Measurements from ENCODE around the gene TSSK6.

Gene TSSK6
- total RNA-seq, result 2.0 to 4.2 reads per million in 2 experiments

GRCh38 chr19:19514881-19515641 is at the start of gene TSSK6:
TSSK6 (minus strand) TSS chr19:19515548; CDS start chr19:19515427, 121 bp downstream.
- DNase-seq (ENCODE audit: low read depth), result no peak

- no peak for DNase-seq (ENCODE audit: low read depth)
Observed at GRCh38 chr19:19563348-19563848, 48.0 kb upstream of the TSSK6 start.

GRCh38 chr19:19562665-19563347 is 47.5 kb upstream of the TSSK6 start:
- no peak for DNase-seq (ENCODE audit: low read depth)

- DNase-seq (ENCODE audit: low read depth), result no peak
Observed at GRCh38 chr19:19561946-19562664, 46.8 kb upstream of the TSSK6 start.

- DNase-seq (ENCODE audit: low read depth), result no peak
Observed at GRCh38 chr19:19559931-19560330, 44.6 kb upstream of the TSSK6 start.

GRCh38 chr19:19558636-19559035 is 43.3 kb upstream of the TSSK6 start:
- DNase-seq (ENCODE audit: low read depth), result no peak

- no peak for DNase-seq (ENCODE audit: low read depth)
Observed at GRCh38 chr19:19558055-19558454, 42.7 kb upstream of the TSSK6 start.

- DNase-seq (ENCODE audit: low read depth), result no peak
Observed at GRCh38 chr19:19554074-19555023, 39.0 kb upstream of the TSSK6 start.

- no peak for DNase-seq (ENCODE audit: low read depth)
Observed at GRCh38 chr19:19553670-19554069, 38.3 kb upstream of the TSSK6 start.

GRCh38 chr19:19552798-19553197 is 37.5 kb upstream of the TSSK6 start:
- no peak for DNase-seq (ENCODE audit: low read depth)

GRCh38 chr19:19551853-19552192 is 36.5 kb upstream of the TSSK6 start:
- DNase-seq (ENCODE audit: low read depth), result no peak

- DNase-seq (ENCODE audit: low read depth), result no peak
Observed at GRCh38 chr19:19550972-19551852, 35.9 kb upstream of the TSSK6 start.

GRCh38 chr19:19550485-19550929 is 35.2 kb upstream of the TSSK6 start:
- DNase-seq (ENCODE audit: low read depth), result no peak

- DNase-seq (ENCODE audit: low read depth), result no peak
Observed at GRCh38 chr19:19549804-19550464, 34.6 kb upstream of the TSSK6 start.

- DNase-seq (ENCODE audit: low read depth), result no peak
Observed at GRCh38 chr19:19548915-19549759, 33.8 kb upstream of the TSSK6 start.

- no peak for DNase-seq (ENCODE audit: low read depth)
Observed at GRCh38 chr19:19547674-19548336, 32.5 kb upstream of the TSSK6 start.

- DNase-seq (ENCODE audit: low read depth), result no peak
Observed at GRCh38 chr19:19546751-19547162, 31.4 kb upstream of the TSSK6 start.

- DNase-seq (ENCODE audit: low read depth), result no peak
Observed at GRCh38 chr19:19545707-19546106, 30.4 kb upstream of the TSSK6 start.

All from T follicular helper cell (primary cell).